ENCODE measurements around the gene G3BP1.

The G3BP1 gene

GRCh38 chr5:151741678-151742423 is 29.9 kb upstream of the G3BP1 start:
- no peak for TF ChIP-seq RAD21 (IDR thresholded peaks at IDR 0.05; ENCODE audit: low read depth)
- TF ChIP-seq TAF1 (IDR thresholded peaks at IDR 0.05; ENCODE audit: low read depth): no peak
- TF ChIP-seq, protein P1, sequence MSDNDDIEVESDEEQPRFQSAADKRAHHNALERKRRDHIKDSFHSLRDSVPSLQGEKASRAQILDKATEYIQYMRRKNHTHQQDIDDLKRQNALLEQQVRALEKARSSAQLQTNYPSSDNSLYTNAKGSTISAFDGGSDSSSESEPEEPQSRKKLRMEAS (IDR thresholded peaks at IDR 0.05): no peak
- peak; percentile 82 for TF ChIP-seq TEAD4 (IDR thresholded peaks at IDR 0.05)
- TF ChIP-seq YY1 (IDR thresholded peaks at IDR 0.05; ENCODE audit: low read depth): no peak
- TF ChIP-seq, protein P2, sequence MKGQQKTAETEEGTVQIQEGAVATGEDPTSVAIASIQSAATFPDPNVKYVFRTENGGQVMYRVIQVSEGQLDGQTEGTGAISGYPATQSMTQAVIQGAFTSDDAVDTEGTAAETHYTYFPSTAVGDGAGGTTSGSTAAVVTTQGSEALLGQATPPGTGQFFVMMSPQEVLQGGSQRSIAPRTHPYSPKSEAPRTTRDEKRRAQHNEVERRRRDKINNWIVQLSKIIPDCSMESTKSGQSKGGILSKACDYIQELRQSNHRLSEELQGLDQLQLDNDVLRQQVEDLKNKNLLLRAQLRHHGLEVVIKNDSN (IDR thresholded peaks at IDR 0.05): no peak
- TF ChIP-seq, protein P3, sequence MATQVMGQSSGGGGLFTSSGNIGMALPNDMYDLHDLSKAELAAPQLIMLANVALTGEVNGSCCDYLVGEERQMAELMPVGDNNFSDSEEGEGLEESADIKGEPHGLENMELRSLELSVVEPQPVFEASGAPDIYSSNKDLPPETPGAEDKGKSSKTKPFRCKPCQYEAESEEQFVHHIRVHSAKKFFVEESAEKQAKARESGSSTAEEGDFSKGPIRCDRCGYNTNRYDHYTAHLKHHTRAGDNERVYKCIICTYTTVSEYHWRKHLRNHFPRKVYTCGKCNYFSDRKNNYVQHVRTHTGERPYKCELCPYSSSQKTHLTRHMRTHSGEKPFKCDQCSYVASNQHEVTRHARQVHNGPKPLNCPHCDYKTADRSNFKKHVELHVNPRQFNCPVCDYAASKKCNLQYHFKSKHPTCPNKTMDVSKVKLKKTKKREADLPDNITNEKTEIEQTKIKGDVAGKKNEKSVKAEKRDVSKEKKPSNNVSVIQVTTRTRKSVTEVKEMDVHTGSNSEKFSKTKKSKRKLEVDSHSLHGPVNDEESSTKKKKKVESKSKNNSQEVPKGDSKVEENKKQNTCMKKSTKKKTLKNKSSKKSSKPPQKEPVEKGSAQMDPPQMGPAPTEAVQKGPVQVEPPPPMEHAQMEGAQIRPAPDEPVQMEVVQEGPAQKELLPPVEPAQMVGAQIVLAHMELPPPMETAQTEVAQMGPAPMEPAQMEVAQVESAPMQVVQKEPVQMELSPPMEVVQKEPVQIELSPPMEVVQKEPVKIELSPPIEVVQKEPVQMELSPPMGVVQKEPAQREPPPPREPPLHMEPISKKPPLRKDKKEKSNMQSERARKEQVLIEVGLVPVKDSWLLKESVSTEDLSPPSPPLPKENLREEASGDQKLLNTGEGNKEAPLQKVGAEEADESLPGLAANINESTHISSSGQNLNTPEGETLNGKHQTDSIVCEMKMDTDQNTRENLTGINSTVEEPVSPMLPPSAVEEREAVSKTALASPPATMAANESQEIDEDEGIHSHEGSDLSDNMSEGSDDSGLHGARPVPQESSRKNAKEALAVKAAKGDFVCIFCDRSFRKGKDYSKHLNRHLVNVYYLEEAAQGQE (IDR thresholded peaks at IDR 0.05; ENCODE audit: low read depth): no peak
- TF ChIP-seq NFIC (IDR thresholded peaks at IDR 0.05): no peak
- TF ChIP-seq EP300 (IDR thresholded peaks at IDR 0.05; ENCODE audit: borderline replicate concordance): peak; percentile 66; the same call in 1 of the 2 replicates
- no peak for TF ChIP-seq ZBTB7A (IDR thresholded peaks at IDR 0.05; ENCODE audit: low read depth)
- TF ChIP-seq CREB1 (IDR thresholded peaks at IDR 0.05; ENCODE audit: low read depth): no peak
- TF ChIP-seq FOXM1 (IDR thresholded peaks at IDR 0.05; ENCODE audit: borderline replicate concordance, low read depth): no peak; the same call in 1 of the 2 replicates
- peak; percentile 73 for TF ChIP-seq TCF12 (IDR thresholded peaks at IDR 0.05; ENCODE audit: low read depth)
- 0 out of 2 replicates have a peak, but pooled peaks have one; percentile 2 for TF ChIP-seq CEBPB (IDR thresholded peaks at IDR 0.05)
- TF ChIP-seq EGR1 (IDR thresholded peaks at IDR 0.05): no peak

DNA sequence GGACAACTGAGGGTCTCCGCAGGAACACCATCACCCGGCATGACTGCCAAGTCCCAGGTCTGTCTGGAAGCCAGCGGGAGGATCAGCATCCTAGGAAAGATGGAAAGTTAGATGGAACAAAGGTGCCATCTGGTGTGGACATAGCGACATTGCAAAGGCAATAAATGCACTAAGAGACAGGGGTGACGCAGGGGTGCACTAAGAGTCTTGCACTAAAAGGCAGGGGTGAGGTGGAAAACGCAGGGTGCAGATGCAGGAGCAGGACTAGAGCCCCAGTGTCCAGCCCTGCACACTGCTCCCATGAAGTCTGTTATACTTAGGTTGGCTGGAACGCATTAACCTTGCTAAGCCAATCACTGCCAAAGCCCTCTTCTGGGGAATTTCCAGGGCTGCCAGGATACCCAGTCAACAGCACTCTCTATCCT is 28.9 kb upstream of the G3BP1 start:
- peak; percentile 79 for TF ChIP-seq RAD21 (IDR thresholded peaks at IDR 0.05; ENCODE audit: low read depth)
- TF ChIP-seq CREB1 (IDR thresholded peaks at IDR 0.05; ENCODE audit: low read depth): no peak
- TF ChIP-seq TAF1 (IDR thresholded peaks at IDR 0.05; ENCODE audit: low read depth): no peak
- TF ChIP-seq, protein P3 (IDR thresholded peaks at IDR 0.05; ENCODE audit: low read depth): no peak
- no peak for TF ChIP-seq CEBPB (IDR thresholded peaks at IDR 0.05)
- no peak for TF ChIP-seq FOXM1 (IDR thresholded peaks at IDR 0.05; ENCODE audit: borderline replicate concordance, low read depth)

- TF ChIP-seq TEAD4 (IDR thresholded peaks at IDR 0.05): no peak
Observed at GRCh38 chr5:151743530-151743929, 28.2 kb upstream of the G3BP1 start.

GRCh38 chr5:151745071-151745705 is 26.6 kb upstream of the G3BP1 start:
- TF ChIP-seq TEAD4 (IDR thresholded peaks at IDR 0.05) (peak; percentile 47), EGR1 (IDR thresholded peaks at IDR 0.05) (no peak), EP300 (IDR thresholded peaks at IDR 0.05; ENCODE audit: borderline replicate concordance) (peak; percentile 95), FOXM1 (IDR thresholded peaks at IDR 0.05; ENCODE audit: borderline replicate concordance, low read depth) (peak; percentile 86), TCF12 (IDR thresholded peaks at IDR 0.05; ENCODE audit: low read depth) (peak; percentile 84), CREB1 (IDR thresholded peaks at IDR 0.05; ENCODE audit: low read depth) (no peak), CEBPB (IDR thresholded peaks at IDR 0.05) (no peak), ZBTB7A (IDR thresholded peaks at IDR 0.05; ENCODE audit: low read depth) (no peak), RAD21 (IDR thresholded peaks at IDR 0.05; ENCODE audit: low read depth) (no peak), YY1 (IDR thresholded peaks at IDR 0.05; ENCODE audit: low read depth) (no peak; the same call in 1 of the 2 replicates), TAF1 (IDR thresholded peaks at IDR 0.05; ENCODE audit: low read depth) (no peak), NFIC (IDR thresholded peaks at IDR 0.05) (peak; percentile 83)
- TF ChIP-seq, protein P3 (IDR thresholded peaks at IDR 0.05; ENCODE audit: low read depth): no peak
- TF ChIP-seq, protein P1 (IDR thresholded peaks at IDR 0.05): 0 out of 2 replicates have a peak, but pooled peaks have one; percentile 20
- TF ChIP-seq, protein P2 (IDR thresholded peaks at IDR 0.05): no peak

All from Ishikawa (cell line).